ENCODE data around the gene STPG4.
A peak's percentile ranks its signal among the peaks of the same experiment; 100 is the strongest.
"Not testable (repeated sequence)": the region's sequence is repeated elsewhere in the genome, so short reads cannot be mapped to it uniquely, and the experiment has no call there.

Gene STPG4

DNA sequence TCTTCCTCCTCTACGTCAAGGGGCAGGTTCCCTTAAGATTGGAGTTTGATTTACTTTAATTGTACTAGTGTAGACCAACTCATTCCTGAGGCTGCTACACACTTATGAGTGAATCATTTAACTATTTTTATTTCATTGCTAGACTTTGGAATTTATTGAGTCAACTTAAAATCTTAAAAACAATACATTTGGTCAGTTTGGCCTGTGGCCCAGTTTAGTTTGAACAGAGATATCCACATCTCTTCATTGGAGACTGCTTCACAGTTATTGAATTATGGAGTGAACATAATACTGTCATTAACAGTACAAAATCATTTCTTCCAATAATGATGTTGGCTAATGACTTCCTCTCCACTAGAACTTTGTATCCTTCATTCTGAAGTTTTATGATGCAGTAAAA, 34.5 kb upstream of the STPG4 start:
- peaks cover 38% of the 10 kb centered on the region for H3K4me1 ChIP-seq (ENCODE audit: control insufficient read depth, insufficient read depth, low read length)
- H3K27ac ChIP-seq (ENCODE audit: low read depth, low read length): no peak overlapping the region
- H3K4me3 ChIP-seq (ENCODE audit: low read depth, low read length): no peak overlapping the region
- H3K9ac ChIP-seq (ENCODE audit: low read length): no peak overlapping the region
- no peaks in the 10 kb centered on the region for H3K9me3 ChIP-seq (ENCODE audit: control insufficient read depth, insufficient read depth, low read depth, low read length)
- H3K27me3 ChIP-seq (ENCODE audit: control insufficient read depth, insufficient read depth, low read length): no peaks in the 10 kb centered on the region
- no peaks in the 10 kb centered on the region for H3K36me3 ChIP-seq (ENCODE audit: control insufficient read depth, insufficient read depth, low read length)

DNA sequence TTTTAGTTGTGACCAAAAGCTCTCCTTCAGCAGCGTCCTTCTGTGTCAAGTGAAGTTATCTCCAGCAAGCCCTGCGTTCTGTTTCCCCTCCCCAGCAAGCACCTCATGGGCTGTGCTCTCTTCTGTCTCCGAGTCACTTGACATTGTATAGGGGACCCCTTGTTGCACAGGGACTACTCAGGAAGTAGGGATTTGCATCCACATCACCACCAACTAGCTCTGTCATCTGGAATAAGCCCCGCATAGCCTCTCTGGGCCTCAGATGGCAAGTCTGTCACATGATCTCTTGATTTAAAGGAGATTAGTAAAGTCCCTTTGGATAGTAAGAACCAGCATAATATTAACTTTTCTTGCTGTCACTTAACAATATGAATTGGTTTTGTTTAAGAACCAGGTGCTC, 32.0 kb upstream of the STPG4 start:
- Histone ChIP-seq H3K9me3 (ENCODE audit: control insufficient read depth, insufficient read depth, low read depth, low read length) (no peaks in the 10 kb centered on the region), H3K27me3 (ENCODE audit: control insufficient read depth, insufficient read depth, low read length) (no peaks in the 10 kb centered on the region), H3K27ac (ENCODE audit: low read depth, low read length) (no peak overlapping the region), H3K9ac (ENCODE audit: low read length) (no peak overlapping the region), H3K36me3 (ENCODE audit: control insufficient read depth, insufficient read depth, low read length) (no peaks in the 10 kb centered on the region), H3K4me3 (ENCODE audit: low read depth, low read length) (no peak overlapping the region), H3K4me1 (ENCODE audit: control insufficient read depth, insufficient read depth, low read length) (peaks cover 18% of the 10 kb centered on the region)

DNA sequence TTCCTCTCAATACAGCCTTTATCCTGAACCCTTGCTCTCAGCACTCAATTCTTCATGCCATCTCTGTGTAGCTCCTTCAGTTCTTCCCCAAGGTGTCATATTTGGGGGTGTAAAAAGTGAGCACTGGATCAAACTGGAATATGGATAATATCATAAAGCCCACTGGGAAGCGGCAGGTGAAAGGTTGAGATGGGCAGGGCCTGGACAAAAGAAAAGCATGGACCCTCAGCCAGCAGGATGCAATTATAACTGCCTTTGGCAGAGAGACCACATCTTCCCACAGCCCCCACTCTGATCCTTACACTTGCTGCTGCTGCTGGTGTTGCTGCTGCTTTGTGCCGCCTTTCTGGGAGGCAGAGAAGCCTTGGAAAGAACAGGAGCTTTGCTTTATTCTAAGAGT, 31.2 kb upstream of the STPG4 start:
- Histone ChIP-seq H3K27ac (ENCODE audit: low read depth, low read length) (no peak overlapping the region), H3K4me3 (ENCODE audit: low read depth, low read length) (no peak overlapping the region), H3K9me3 (ENCODE audit: control insufficient read depth, insufficient read depth, low read depth, low read length) (no peaks in the 10 kb centered on the region), H3K4me1 (ENCODE audit: control insufficient read depth, insufficient read depth, low read length) (peaks cover 11% of the 10 kb centered on the region), H3K27me3 (ENCODE audit: control insufficient read depth, insufficient read depth, low read length) (no peaks in the 10 kb centered on the region), H3K36me3 (ENCODE audit: control insufficient read depth, insufficient read depth, low read length) (no peaks in the 10 kb centered on the region), H3K9ac (ENCODE audit: low read length) (no peak overlapping the region)

DNA sequence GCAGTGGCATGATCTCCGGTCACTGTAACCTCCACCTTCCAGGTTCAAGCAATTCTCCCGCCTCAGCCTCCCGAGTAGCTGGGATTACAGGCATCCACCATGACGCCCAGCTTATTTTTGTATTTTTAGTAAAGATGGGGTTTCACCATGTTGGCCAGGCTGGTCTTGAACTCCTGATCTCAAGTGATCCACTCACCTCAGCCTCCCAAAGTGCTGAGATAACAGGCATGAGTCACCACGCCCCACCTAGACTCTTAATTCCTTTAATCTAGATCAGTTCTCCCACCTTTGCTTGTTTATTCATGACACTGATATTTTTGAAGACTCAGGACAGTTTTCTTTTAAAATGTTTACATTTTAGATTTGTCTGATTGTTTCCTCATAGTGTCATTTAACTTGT, 30.0 kb upstream of the STPG4 start:
- not testable (repeated sequence) for H3K4me3 ChIP-seq (ENCODE audit: low read depth, low read length); H3K36me3 ChIP-seq (ENCODE audit: control insufficient read depth, insufficient read depth, low read length); H3K27ac ChIP-seq (ENCODE audit: low read depth, low read length)

DNA sequence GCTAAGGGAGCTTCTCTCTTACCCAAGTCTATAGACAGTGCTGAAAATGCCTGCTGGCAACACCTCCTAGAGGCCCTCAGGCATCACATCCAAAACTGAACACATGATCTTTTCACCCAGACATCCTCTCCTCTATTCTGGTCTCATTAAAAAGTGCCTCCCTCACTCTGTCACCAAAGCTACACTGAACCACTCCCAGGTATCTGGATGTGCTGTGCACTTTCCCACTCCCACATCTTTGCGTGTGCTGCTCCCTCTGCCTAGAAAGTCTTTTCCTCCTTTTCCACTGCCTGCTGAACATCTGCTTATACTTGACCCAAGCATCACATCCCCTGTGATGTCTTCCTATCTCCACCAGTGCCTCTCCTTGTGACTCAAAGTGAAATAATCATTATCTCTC, 26.1 kb upstream of the STPG4 start:
- H3K9me3 ChIP-seq (ENCODE audit: control insufficient read depth, insufficient read depth, low read depth, low read length): no peaks in the 10 kb centered on the region
- H3K9ac ChIP-seq (ENCODE audit: low read length): no peak overlapping the region
- H3K4me3 ChIP-seq (ENCODE audit: low read depth, low read length): no peak overlapping the region
- no peaks in the 10 kb centered on the region for H3K27me3 ChIP-seq (ENCODE audit: control insufficient read depth, insufficient read depth, low read length)
- no peaks in the 10 kb centered on the region for H3K36me3 ChIP-seq (ENCODE audit: control insufficient read depth, insufficient read depth, low read length)
- H3K27ac ChIP-seq (ENCODE audit: low read depth, low read length): no peak overlapping the region
- H3K4me1 ChIP-seq (ENCODE audit: control insufficient read depth, insufficient read depth, low read length): peaks cover 25% of the 10 kb centered on the region

More for the DNA sequence above, 30.0 kb upstream of the STPG4 start:
- not testable (repeated sequence) for H3K9ac ChIP-seq (ENCODE audit: low read length); H3K9me3 ChIP-seq (ENCODE audit: control insufficient read depth, insufficient read depth, low read depth, low read length); H3K27me3 ChIP-seq (ENCODE audit: control insufficient read depth, insufficient read depth, low read length); H3K4me1 ChIP-seq (ENCODE audit: control insufficient read depth, insufficient read depth, low read length)

DNA sequence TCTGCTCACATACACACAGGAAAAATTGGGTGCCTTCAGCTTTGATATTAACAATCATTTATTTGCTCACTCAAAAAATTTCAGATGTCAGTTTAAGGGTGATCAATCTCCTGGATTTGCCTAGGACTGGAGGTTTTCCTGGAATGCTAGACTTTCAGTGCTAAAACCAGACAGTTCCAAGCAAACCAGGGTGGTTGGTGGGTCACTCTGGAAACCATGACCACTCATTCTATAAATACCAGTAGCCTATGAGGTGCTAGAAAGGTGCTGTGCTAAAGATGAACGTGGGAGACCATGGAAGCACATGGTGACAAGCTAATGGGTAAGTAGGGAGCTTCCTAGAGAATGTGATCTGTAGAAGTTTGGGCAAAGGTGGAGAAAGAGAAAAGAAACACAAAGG, 25.4 kb upstream of the STPG4 start:
- Histone ChIP-seq H3K9ac (ENCODE audit: low read length) (no peak overlapping the region), H3K27ac (ENCODE audit: low read depth, low read length) (no peak overlapping the region), H3K4me3 (ENCODE audit: low read depth, low read length) (no peak overlapping the region), H3K36me3 (ENCODE audit: control insufficient read depth, insufficient read depth, low read length) (no peaks in the 10 kb centered on the region), H3K27me3 (ENCODE audit: control insufficient read depth, insufficient read depth, low read length) (no peaks in the 10 kb centered on the region), H3K4me1 (ENCODE audit: control insufficient read depth, insufficient read depth, low read length) (peaks cover 25% of the 10 kb centered on the region), H3K9me3 (ENCODE audit: control insufficient read depth, insufficient read depth, low read depth, low read length) (no peaks in the 10 kb centered on the region)

DNA sequence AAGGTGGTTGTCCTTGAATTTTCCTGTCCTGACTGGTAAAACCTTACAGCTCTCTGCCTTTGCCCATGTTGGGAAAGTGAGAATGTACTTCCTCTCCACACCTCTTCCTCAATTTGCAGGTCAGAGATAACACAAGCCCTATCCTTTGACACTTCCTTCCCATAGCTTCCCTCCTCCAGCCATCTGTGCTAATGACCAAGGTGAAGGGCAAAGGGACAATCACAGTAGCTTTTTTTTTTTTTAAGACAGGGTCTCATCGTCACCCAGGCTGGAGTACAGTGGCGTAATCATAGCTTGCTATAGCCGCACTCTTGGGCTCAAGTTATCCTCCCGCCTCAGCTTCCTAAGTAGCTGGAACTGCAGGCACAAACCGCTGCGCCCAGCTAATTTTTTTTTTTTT, 24.3 kb upstream of the STPG4 start:
- Histone ChIP-seq H3K4me3 (ENCODE audit: low read depth, low read length) (no peak overlapping the region), H3K9me3 (ENCODE audit: control insufficient read depth, insufficient read depth, low read depth, low read length) (no peaks in the 10 kb centered on the region), H3K4me1 (ENCODE audit: control insufficient read depth, insufficient read depth, low read length) (peaks cover 25% of the 10 kb centered on the region), H3K9ac (ENCODE audit: low read length) (no peak overlapping the region), H3K36me3 (ENCODE audit: control insufficient read depth, insufficient read depth, low read length) (no peaks in the 10 kb centered on the region), H3K27ac (ENCODE audit: low read depth, low read length) (no peak overlapping the region), H3K27me3 (ENCODE audit: control insufficient read depth, insufficient read depth, low read length) (no peaks in the 10 kb centered on the region)

DNA sequence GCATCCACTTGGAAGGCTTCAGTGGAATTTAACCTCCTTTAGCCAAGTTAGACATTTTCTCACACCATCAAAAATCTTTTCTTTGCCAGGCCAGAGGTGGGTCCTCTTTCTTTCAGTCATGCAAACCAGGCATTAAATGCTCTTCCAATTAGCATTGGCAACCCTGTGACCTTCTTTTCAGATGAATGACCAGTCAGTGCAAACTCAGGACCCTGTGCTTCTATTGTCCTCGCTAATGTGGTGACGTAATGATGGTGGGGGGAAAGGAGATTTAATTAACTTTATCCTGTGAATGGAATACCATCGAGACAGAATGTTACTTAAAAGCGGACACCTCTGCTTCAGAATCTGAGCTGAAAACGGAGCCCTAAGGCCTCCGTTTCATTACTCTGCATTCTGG, 23.2 kb upstream of the STPG4 start:
- Histone ChIP-seq H3K4me1 (ENCODE audit: control insufficient read depth, insufficient read depth, low read length) (peaks cover 30% of the 10 kb centered on the region), H3K4me3 (ENCODE audit: low read depth, low read length) (no peak overlapping the region), H3K9me3 (ENCODE audit: control insufficient read depth, insufficient read depth, low read depth, low read length) (no peaks in the 10 kb centered on the region), H3K27me3 (ENCODE audit: control insufficient read depth, insufficient read depth, low read length) (no peaks in the 10 kb centered on the region), H3K9ac (ENCODE audit: low read length) (no peak overlapping the region), H3K36me3 (ENCODE audit: control insufficient read depth, insufficient read depth, low read length) (no peaks in the 10 kb centered on the region), H3K27ac (ENCODE audit: low read depth, low read length) (no peak overlapping the region)

DNA sequence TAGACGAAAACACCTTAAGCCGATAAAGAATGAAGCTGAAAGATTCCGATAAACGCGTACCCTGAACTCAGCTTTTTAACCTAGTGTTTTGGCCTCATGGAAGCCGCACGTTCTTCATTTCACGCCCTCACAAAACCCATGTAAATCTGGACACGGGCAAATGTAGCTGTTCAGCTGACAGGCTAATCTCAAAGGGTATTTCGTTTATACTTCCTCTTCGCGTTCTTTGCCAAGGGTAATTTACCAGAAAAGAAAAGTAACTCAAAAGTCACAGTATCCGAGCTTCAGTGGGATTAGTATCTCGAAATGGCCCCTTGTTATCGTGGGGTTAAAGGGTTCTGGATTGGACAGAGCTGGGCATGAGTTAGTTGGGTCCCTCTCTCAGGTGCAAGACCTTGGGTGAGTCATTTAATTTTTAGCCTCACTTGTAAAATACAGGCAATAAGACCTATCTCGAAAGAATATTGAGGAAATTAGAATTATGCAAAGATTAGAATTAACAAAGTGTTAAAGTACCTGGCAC, 22.0 kb upstream of the STPG4 start:
- H3K9me3 ChIP-seq (ENCODE audit: control insufficient read depth, insufficient read depth, low read depth, low read length): no peaks in the 10 kb centered on the region

DNA sequence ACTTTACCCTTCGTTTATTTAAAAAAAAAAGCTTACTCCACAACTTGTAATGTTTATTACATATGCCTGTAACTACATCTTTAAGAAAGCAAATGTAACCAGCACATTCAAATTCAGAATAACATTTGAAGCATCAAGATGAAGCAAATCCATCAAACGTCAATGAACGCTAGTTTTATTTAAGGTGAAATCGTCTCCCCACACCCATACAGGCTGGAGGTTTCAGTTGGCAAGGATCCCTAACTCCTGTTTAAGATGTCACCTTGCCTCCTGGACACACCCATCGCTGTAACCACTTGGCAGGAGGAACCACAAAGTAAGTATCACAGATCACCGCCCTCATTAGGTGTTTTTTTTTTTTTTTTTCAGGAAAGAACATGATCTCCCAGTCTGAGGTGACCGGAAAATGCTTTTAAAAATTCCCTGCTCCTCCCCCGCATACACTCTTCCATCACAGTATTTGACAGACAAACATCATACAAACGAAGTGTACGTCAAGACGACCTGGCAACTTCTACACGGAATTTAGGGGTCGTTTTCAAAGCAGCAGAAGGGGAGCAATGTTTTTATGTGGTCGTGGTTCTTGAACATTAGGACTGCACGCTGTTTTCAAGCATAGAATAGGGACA, 19.7 kb upstream of the STPG4 start:
- Histone ChIP-seq H3K9ac (ENCODE audit: low read length) (peak overlapping the region; percentile 68), H3K36me3 (ENCODE audit: control insufficient read depth, insufficient read depth, low read length) (peaks cover 22% of the 10 kb centered on the region), H3K9me3 (ENCODE audit: control insufficient read depth, insufficient read depth, low read depth, low read length) (no peaks in the 10 kb centered on the region), H3K27ac (ENCODE audit: low read depth, low read length) (peak overlapping the region; percentile 42; the same call in 1 of the 2 replicates), H3K27me3 (ENCODE audit: control insufficient read depth, insufficient read depth, low read length) (no peaks in the 10 kb centered on the region), H3K4me3 (ENCODE audit: low read depth, low read length) (peak overlapping the region; percentile 91), H3K4me1 (ENCODE audit: control insufficient read depth, insufficient read depth, low read length) (peaks cover 52% of the 10 kb centered on the region)

More for the DNA sequence above, 22.0 kb upstream of the STPG4 start:
- H3K4me1 ChIP-seq (ENCODE audit: control insufficient read depth, insufficient read depth, low read length): peaks cover 40% of the 10 kb centered on the region
- peaks cover 4% of the 10 kb centered on the region; the same call in 1 of the 2 replicates for H3K36me3 ChIP-seq (ENCODE audit: control insufficient read depth, insufficient read depth, low read length)
- peak overlapping the region; percentile 99 for H3K27ac ChIP-seq (ENCODE audit: low read depth, low read length)
- peak overlapping the region; percentile 99 for H3K9ac ChIP-seq (ENCODE audit: low read length)
- peak overlapping the region; percentile 91 for H3K4me3 ChIP-seq (ENCODE audit: low read depth, low read length)
- no peaks in the 10 kb centered on the region for H3K27me3 ChIP-seq (ENCODE audit: control insufficient read depth, insufficient read depth, low read length)

DNA sequence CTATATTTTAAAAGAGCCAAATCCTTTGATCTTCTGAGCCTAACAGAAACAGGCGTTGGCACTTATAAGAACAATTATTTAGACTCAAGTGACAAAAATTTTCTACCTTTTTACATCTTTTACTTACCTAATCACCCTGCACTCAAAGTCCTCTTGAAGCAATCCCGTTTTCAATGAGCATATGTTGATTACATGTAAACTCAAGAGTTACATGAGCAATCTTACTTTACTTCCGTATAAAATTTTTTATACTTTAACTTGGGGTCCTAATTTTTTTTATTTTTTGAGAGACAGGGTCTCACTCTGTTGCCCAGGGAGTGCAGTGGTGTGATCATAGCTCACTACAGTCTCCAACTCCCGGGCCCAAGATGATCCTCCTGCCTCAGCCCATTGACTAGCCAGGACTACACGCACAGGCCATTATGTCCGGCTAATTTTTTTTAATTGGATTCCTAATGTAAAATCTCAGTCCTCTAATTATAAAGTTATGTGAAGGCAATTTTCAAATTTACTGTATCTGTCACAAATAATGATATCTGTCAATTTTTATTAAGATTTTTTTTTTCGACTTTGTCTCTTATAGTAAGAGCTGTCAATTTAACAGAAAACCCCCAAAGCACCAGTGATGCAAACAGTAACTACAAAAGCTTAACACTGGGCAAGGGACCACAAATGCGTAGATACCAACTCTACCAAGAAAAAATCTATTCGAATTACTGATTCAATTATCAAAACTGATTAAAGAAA, 19.1 kb upstream of the STPG4 start:
- H3K27me3 ChIP-seq (ENCODE audit: control insufficient read depth, insufficient read depth, low read length): no peaks in the 10 kb centered on the region
- peaks cover 29% of the 10 kb centered on the region for H3K36me3 ChIP-seq (ENCODE audit: control insufficient read depth, insufficient read depth, low read length)
- peak overlapping the region; percentile 91 for H3K4me3 ChIP-seq (ENCODE audit: low read depth, low read length)
- H3K27ac ChIP-seq (ENCODE audit: low read depth, low read length): no peak overlapping the region
- H3K9me3 ChIP-seq (ENCODE audit: control insufficient read depth, insufficient read depth, low read depth, low read length): no peaks in the 10 kb centered on the region
- H3K9ac ChIP-seq (ENCODE audit: low read length): no peak overlapping the region
- H3K4me1 ChIP-seq (ENCODE audit: control insufficient read depth, insufficient read depth, low read length): peaks cover 50% of the 10 kb centered on the region
